ENCODE results near the gene OR4N2. TPM values are rescaled to one million over a fixed set of nuclear protein-coding genes. Genes with fewer than 3 reads are reported as not detected.
"Not testable (repeated sequence)": the region's sequence is repeated elsewhere in the genome, so short reads cannot be mapped to it uniquely, and the experiment has no call there.

OR4N2 gene
- total RNA-seq, 1 experiment from 2014 or later, result not detected

- H2AFZ ChIP-seq (ENCODE audit: low read length); H3K9me2 ChIP-seq (replicated peaks; ENCODE audit: low read length); DNase-seq; H3K27me3 ChIP-seq (ENCODE audit: low read length); intact Hi-C loops (cut with micrococcal nuclease); H3K4me3 ChIP-seq (ENCODE audit: low read length); H3F3A ChIP-seq (ENCODE audit: low read length, unreplicated experiment); POLR2A ChIA-PET (ENCODE audit: unreplicated experiment); CTCF ChIA-PET; H3K27ac ChIP-seq (ENCODE audit: low read length); H3K9ac ChIP-seq (ENCODE audit: low read length); H3K36me3 ChIP-seq (ENCODE audit: low read depth, low read length); H3K4me2 ChIP-seq (ENCODE audit: low read length); H3K4me1 ChIP-seq (ENCODE audit: insufficient read depth, low read length); H4K20me1 ChIP-seq (ENCODE audit: low read length); ATAC-seq; BruUV-seq (replicated peaks); H3K79me2 ChIP-seq (ENCODE audit: low read length): not testable (repeated sequence)
- H3K9me3 ChIP-seq (ENCODE audit: low read length), result peaks cover 24% of the 10 kb centered on the region; the same call in 1 of the 2 replicates
These were observed 31.1 kb upstream of the OR4N2 start for GRCh38 chr14:19772454-19772853.

- H3K79me2 ChIP-seq (ENCODE audit: low read length); H3K4me3 ChIP-seq (ENCODE audit: low read length); CTCF ChIA-PET; H3K9me2 ChIP-seq (replicated peaks; ENCODE audit: low read length); POLR2A ChIA-PET (ENCODE audit: unreplicated experiment); ATAC-seq; H3K4me1 ChIP-seq (ENCODE audit: insufficient read depth, low read length); H3K27me3 ChIP-seq (ENCODE audit: low read length); H3K9ac ChIP-seq (ENCODE audit: low read length); H2AFZ ChIP-seq (ENCODE audit: low read length); H3F3A ChIP-seq (ENCODE audit: low read length, unreplicated experiment); BruUV-seq (replicated peaks); H4K20me1 ChIP-seq (ENCODE audit: low read length); H3K4me2 ChIP-seq (ENCODE audit: low read length); intact Hi-C loops (cut with micrococcal nuclease); H3K27ac ChIP-seq (ENCODE audit: low read length); H3K36me3 ChIP-seq (ENCODE audit: low read depth, low read length); DNase-seq: not testable (repeated sequence)
- peaks cover 24% of the 10 kb centered on the region; the same call in 1 of the 2 replicates for H3K9me3 ChIP-seq (ENCODE audit: low read length)
These were observed 30.4 kb upstream of the OR4N2 start, which contains the start of gene OR4M1 for GRCh38 chr14:19773204-19773603. TSS of gene OR4M1 (plus strand) at chr14:19773504. CDS start at chr14:19780323, 6,819 bp downstream.

GRCh38 chr14:19775587-19775986, 28.0 kb upstream of the OR4N2 start:
- CTCF ChIA-PET, result no interaction called here
- intact Hi-C loops (cut with micrococcal nuclease), result no loop called here
- Histone ChIP-seq H3K27me3 (ENCODE audit: low read length) (no peaks in the 10 kb centered on the region), H3K27ac (ENCODE audit: low read length) (no peak overlapping the region), H3K36me3 (ENCODE audit: low read depth, low read length) (no peaks in the 10 kb centered on the region), H3K9ac (ENCODE audit: low read length) (no peak overlapping the region), H3K9me2 (replicated peaks; ENCODE audit: low read length) (no peaks in the 10 kb centered on the region), H3F3A (ENCODE audit: low read length, unreplicated experiment) (no peaks in the 10 kb centered on the region), H3K4me3 (ENCODE audit: low read length) (no peak overlapping the region), H3K9me3 (ENCODE audit: low read length) (peaks cover 20% of the 10 kb centered on the region; the same call in 1 of the 2 replicates), H3K4me1 (ENCODE audit: insufficient read depth, low read length) (no peaks in the 10 kb centered on the region), H2AFZ (ENCODE audit: low read length) (no peak overlapping the region), H4K20me1 (ENCODE audit: low read length) (no peaks in the 10 kb centered on the region), H3K79me2 (ENCODE audit: low read length) (no peaks in the 10 kb centered on the region), H3K4me2 (ENCODE audit: low read length) (no peak overlapping the region)
- no TSS peak for BruUV-seq (replicated peaks)
- no peak for TF ChIP-seq EZH2phosphoT487 (IDR thresholded peaks at IDR 0.05; ENCODE audit: borderline replicate concordance, low read length)
- no peak for TF ChIP-seq CTCF (conservative IDR thresholded peaks at IDR 0.05; ENCODE audit: low read depth, low read length)
- TF ChIP-seq EZH2 (IDR thresholded peaks at IDR 0.05; ENCODE audit: low read length, unreplicated experiment), result no peak
- no peak for DNase-seq
- POLR2A ChIA-PET (ENCODE audit: unreplicated experiment), result no interaction called here
- no peak for ATAC-seq

- H3K9ac ChIP-seq (ENCODE audit: low read length); H3K4me2 ChIP-seq (ENCODE audit: low read length); H4K20me1 ChIP-seq (ENCODE audit: low read length); DNase-seq; H3K79me2 ChIP-seq (ENCODE audit: low read length); H3K27me3 ChIP-seq (ENCODE audit: low read length); H3K4me1 ChIP-seq (ENCODE audit: insufficient read depth, low read length); H3K9me3 ChIP-seq (ENCODE audit: low read length); H3K4me3 ChIP-seq (ENCODE audit: low read length); H2AFZ ChIP-seq (ENCODE audit: low read length); ATAC-seq; CTCF ChIA-PET; intact Hi-C loops (cut with micrococcal nuclease); H3F3A ChIP-seq (ENCODE audit: low read length, unreplicated experiment); H3K36me3 ChIP-seq (ENCODE audit: low read depth, low read length); BruUV-seq (replicated peaks); H3K9me2 ChIP-seq (replicated peaks; ENCODE audit: low read length); POLR2A ChIA-PET (ENCODE audit: unreplicated experiment); H3K27ac ChIP-seq (ENCODE audit: low read length): not testable (repeated sequence)
These were observed 17.7 kb upstream of the OR4N2 start for GRCh38 chr14:19785848-19786247.

- H3K27ac ChIP-seq (ENCODE audit: low read length); H3F3A ChIP-seq (ENCODE audit: low read length, unreplicated experiment); H3K4me2 ChIP-seq (ENCODE audit: low read length); H3K9me3 ChIP-seq (ENCODE audit: low read length); intact Hi-C loops (cut with micrococcal nuclease); BruUV-seq (replicated peaks); POLR2A ChIA-PET (ENCODE audit: unreplicated experiment); H3K4me1 ChIP-seq (ENCODE audit: insufficient read depth, low read length); H3K36me3 ChIP-seq (ENCODE audit: low read depth, low read length); H4K20me1 ChIP-seq (ENCODE audit: low read length); H2AFZ ChIP-seq (ENCODE audit: low read length); H3K9ac ChIP-seq (ENCODE audit: low read length); DNase-seq; H3K79me2 ChIP-seq (ENCODE audit: low read length); H3K4me3 ChIP-seq (ENCODE audit: low read length); ATAC-seq; H3K9me2 ChIP-seq (replicated peaks; ENCODE audit: low read length); CTCF ChIA-PET: not testable (repeated sequence)
- peaks cover 11% of the 10 kb centered on the region; the same call in 1 of the 2 replicates for H3K27me3 ChIP-seq (ENCODE audit: low read length)
These were observed 16.3 kb upstream of the OR4N2 start for GRCh38 chr14:19787318-19787717.

- peaks cover 14% of the 10 kb centered on the region; the same call in 1 of the 2 replicates for H3K27me3 ChIP-seq (ENCODE audit: low read length)
- H3K36me3 ChIP-seq (ENCODE audit: low read depth, low read length); H2AFZ ChIP-seq (ENCODE audit: low read length); H3K4me3 ChIP-seq (ENCODE audit: low read length); H3K9me3 ChIP-seq (ENCODE audit: low read length); H3K4me1 ChIP-seq (ENCODE audit: insufficient read depth, low read length); BruUV-seq (replicated peaks); intact Hi-C loops (cut with micrococcal nuclease); H3K4me2 ChIP-seq (ENCODE audit: low read length); H3K27ac ChIP-seq (ENCODE audit: low read length); POLR2A ChIA-PET (ENCODE audit: unreplicated experiment); DNase-seq; ATAC-seq; H3K9me2 ChIP-seq (replicated peaks; ENCODE audit: low read length); H4K20me1 ChIP-seq (ENCODE audit: low read length); H3K79me2 ChIP-seq (ENCODE audit: low read length); H3F3A ChIP-seq (ENCODE audit: low read length, unreplicated experiment); H3K9ac ChIP-seq (ENCODE audit: low read length); CTCF ChIA-PET: not testable (repeated sequence)
These were observed 15.4 kb upstream of the OR4N2 start for GRCh38 chr14:19788150-19788549.

All from PC-3 (cell line).